ACC112 (cell line): ENCODE results near the gene CDH5.

Experiments
- H2AFZ ChIP-seq: fragments of 200-600 bp; sonication (generic); one replicate; pipeline ENCODE4 v1.6.0; 2017; ENCODE audit warnings: antibody characterized with exemption, low read length; ENCODE audit not compliant: unreplicated experiment
- H3K27ac ChIP-seq: fragments of 200-600 bp; sonication (generic); 2 replicates; pipeline ENCODE4 v1.5.1; 2014; ENCODE audit warnings: low read depth, mild to moderate bottlenecking, antibody characterized with exemption, low read length, moderate library complexity
- H3K27me3 ChIP-seq: fragments of 200-600 bp; sonication (generic); 2 replicates; pipeline ENCODE4 v1.6.1; 2014; ENCODE audit warnings: mild to moderate bottlenecking, antibody characterized with exemption, low read length, moderate library complexity, mixed read lengths; ENCODE audit not compliant: insufficient read depth
- H3K36me3 ChIP-seq: fragments of 200-600 bp; sonication (generic); 2 replicates; pipeline ENCODE4 v1.6.1; 2016; ENCODE audit warnings: mild to moderate bottlenecking, antibody characterized with exemption, low read length, moderate library complexity, mixed read lengths; ENCODE audit not compliant: insufficient read depth
- H3K4me1 ChIP-seq: fragments of 200-600 bp; sonication (generic); one replicate; pipeline ENCODE4 v1.6.1; 2016; ENCODE audit warnings: low read length, mixed read lengths; ENCODE audit not compliant: insufficient read depth, unreplicated experiment, control insufficient read depth
- H3K4me3 ChIP-seq: fragments of 200-600 bp; sonication (generic); 2 replicates; pipeline ENCODE4 v1.5.1; 2014; ENCODE audit warnings: mild to moderate bottlenecking, low read depth, low read length
- H3K79me2 ChIP-seq: fragments of 200-600 bp; sonication (generic); one replicate; pipeline ENCODE4 v1.6.0; 2016; ENCODE audit warnings: low read length; ENCODE audit not compliant: control insufficient read depth, unreplicated experiment, insufficient read depth

The CDH5 gene

GRCh38 chr16:66429290-66429962 lies 62.9 kb downstream of the CDH5 start:
- no peak overlapping the region for H2AFZ ChIP-seq
- H3K36me3 ChIP-seq = no peaks in the 10 kb centered on the region
- peaks cover 6% of the 10 kb centered on the region for H3K4me1 ChIP-seq
- no peak overlapping the region for H3K27ac ChIP-seq
- H3K4me3 ChIP-seq = no peak overlapping the region
- H3K27me3 ChIP-seq = peaks cover 58% of the 10 kb centered on the region
- H3K79me2 ChIP-seq = no peaks in the 10 kb centered on the region

GRCh38 chr16:66430214-66430613 lies 63.7 kb downstream of the CDH5 start:
- H3K27ac ChIP-seq = no peak overlapping the region
- peaks cover 6% of the 10 kb centered on the region for H3K4me1 ChIP-seq
- no peaks in the 10 kb centered on the region for H3K36me3 ChIP-seq
- peaks cover 58% of the 10 kb centered on the region for H3K27me3 ChIP-seq
- H3K79me2 ChIP-seq = no peaks in the 10 kb centered on the region
- H3K4me3 ChIP-seq = no peak overlapping the region
- no peak overlapping the region for H2AFZ ChIP-seq

GRCh38 chr16:66431760-66432159 lies 65.3 kb downstream of the CDH5 start:
- H3K27ac ChIP-seq = no peak overlapping the region
- H2AFZ ChIP-seq = no peak overlapping the region
- H3K79me2 ChIP-seq = no peaks in the 10 kb centered on the region
- no peak overlapping the region for H3K4me3 ChIP-seq
- no peaks in the 10 kb centered on the region for H3K36me3 ChIP-seq
- peaks cover 46% of the 10 kb centered on the region for H3K27me3 ChIP-seq
- H3K4me1 ChIP-seq = peaks cover 6% of the 10 kb centered on the region

GRCh38 chr16:66432429-66432828 lies 65.9 kb downstream of the CDH5 start:
- no peaks in the 10 kb centered on the region for H3K36me3 ChIP-seq
- H2AFZ ChIP-seq = no peak overlapping the region
- H3K27ac ChIP-seq = no peak overlapping the region
- no peak overlapping the region for H3K4me3 ChIP-seq
- H3K4me1 ChIP-seq = peaks cover 6% of the 10 kb centered on the region
- no peaks in the 10 kb centered on the region for H3K79me2 ChIP-seq
- peaks cover 45% of the 10 kb centered on the region for H3K27me3 ChIP-seq

- Histone ChIP-seq H3K27me3 (peaks cover 25% of the 10 kb centered on the region), H3K4me3 (no peak overlapping the region), H2AFZ (no peak overlapping the region), H3K79me2 (no peaks in the 10 kb centered on the region), H3K27ac (no peak overlapping the region), H3K36me3 (no peaks in the 10 kb centered on the region), H3K4me1 (peaks cover 6% of the 10 kb centered on the region)
Measured at GRCh38 chr16:66434619-66435430, 68.3 kb downstream of the CDH5 start.

GRCh38 chr16:66435896-66436295 lies 69.4 kb downstream of the CDH5 start:
- Histone ChIP-seq H3K4me3 (no peak overlapping the region), H3K27me3 (peaks cover 18% of the 10 kb centered on the region; the same call in 1 of the 2 replicates), H2AFZ (no peak overlapping the region), H3K27ac (no peak overlapping the region), H3K4me1 (peaks cover 6% of the 10 kb centered on the region), H3K79me2 (no peaks in the 10 kb centered on the region), H3K36me3 (no peaks in the 10 kb centered on the region)

GRCh38 chr16:66437391-66437945 lies 71.0 kb downstream of the CDH5 start:
- no peaks in the 10 kb centered on the region for H3K36me3 ChIP-seq
- no peak overlapping the region for H2AFZ ChIP-seq
- H3K27ac ChIP-seq = no peak overlapping the region
- H3K4me1 ChIP-seq = peaks cover 14% of the 10 kb centered on the region
- no peaks in the 10 kb centered on the region for H3K79me2 ChIP-seq
- H3K27me3 ChIP-seq = peaks cover 13% of the 10 kb centered on the region; the same call in 1 of the 2 replicates
- no peak overlapping the region for H3K4me3 ChIP-seq

GRCh38 chr16:66438536-66438935 lies 72.0 kb downstream of the CDH5 start:
- no peaks in the 10 kb centered on the region for H3K79me2 ChIP-seq
- H3K27me3 ChIP-seq = peaks cover 19% of the 10 kb centered on the region; the same call in 1 of the 2 replicates
- H3K27ac ChIP-seq = no peak overlapping the region
- H3K4me1 ChIP-seq = peaks cover 12% of the 10 kb centered on the region
- no peak overlapping the region for H2AFZ ChIP-seq
- H3K4me3 ChIP-seq = no peak overlapping the region
- H3K36me3 ChIP-seq = no peaks in the 10 kb centered on the region

- Histone ChIP-seq H3K4me1 (peaks cover 8% of the 10 kb centered on the region), H3K27ac (no peak overlapping the region), H2AFZ (no peak overlapping the region), H3K36me3 (no peaks in the 10 kb centered on the region), H3K79me2 (no peaks in the 10 kb centered on the region), H3K27me3 (peaks cover 19% of the 10 kb centered on the region; the same call in 1 of the 2 replicates), H3K4me3 (no peak overlapping the region)
Measured at GRCh38 chr16:66439051-66439730, 72.7 kb downstream of the CDH5 start.

GRCh38 chr16:66440271-66440802 lies 73.8 kb downstream of the CDH5 start:
- Histone ChIP-seq H3K4me3 (no peak overlapping the region), H3K27ac (no peak overlapping the region), H2AFZ (no peak overlapping the region), H3K4me1 (peaks cover 8% of the 10 kb centered on the region), H3K27me3 (peaks cover 19% of the 10 kb centered on the region; the same call in 1 of the 2 replicates), H3K36me3 (no peaks in the 10 kb centered on the region), H3K79me2 (no peaks in the 10 kb centered on the region)
